Neural cell (in vitro differentiated cells): Measurements from ENCODE around the gene PPP1R9B. TPM values are rescaled to one million over a fixed set of nuclear protein-coding genes. Genes with fewer than 3 reads are reported as not detected.

Experiments used
- H2AFZ ChIP-seq: fragments of 200-600, 300-800 bp; sonication (generic), shearing (Covaris generic); 2 replicates; pipeline ENCODE4 v1.6.0; 2014; ENCODE audit warnings: low read depth, mild to moderate bottlenecking, antibody characterized with exemption, low read length, moderate library complexity
- H3F3A ChIP-seq: fragments of 200-600 bp; shearing (Covaris generic); 2 replicates; pipeline ENCODE4 v1.6.1; 2016; ENCODE audit warnings: mild to moderate bottlenecking, moderate library complexity, mixed read lengths, antibody characterized with exemption, low read length; ENCODE audit not compliant: insufficient read depth, poor library complexity, severe bottlenecking
- H3K27ac ChIP-seq: fragments of 200-600, 300-800 bp; sonication (generic), shearing (Covaris generic); 2 replicates; pipeline ENCODE4 v1.5.1; 2014; ENCODE audit warnings: mild to moderate bottlenecking, low read length, moderate library complexity
- H3K27me3 ChIP-seq: fragments of 300-800, 200-600 bp; sonication (generic), shearing (Covaris generic); 2 replicates; pipeline ENCODE4 v1.6.0; 2014; ENCODE audit warnings: mild to moderate bottlenecking, low read depth, low read length, moderate library complexity; ENCODE audit not compliant: insufficient read depth
- H3K36me3 ChIP-seq: fragments of 300-800, 200-600 bp; sonication (generic), shearing (Covaris generic); 2 replicates; pipeline ENCODE4 v1.5.1; 2014; ENCODE audit warnings: mild to moderate bottlenecking, antibody characterized with exemption, low read length, moderate library complexity; ENCODE audit not compliant: insufficient read depth
- H3K4me2 ChIP-seq: fragments of 300-800, 200-600 bp; sonication (generic), shearing (Covaris generic); 2 replicates; pipeline ENCODE4 v1.6.0; 2014; ENCODE audit warnings: mild to moderate bottlenecking, low read length
- H3K4me3 ChIP-seq: fragments of 300-800, 200-600 bp; sonication (generic), shearing (Covaris generic); 2 replicates; pipeline ENCODE4 v1.5.1; 2014; ENCODE audit warnings: mild to moderate bottlenecking, low read length, moderate library complexity
- H3K79me2 ChIP-seq: fragments of 200-600 bp; shearing (Covaris generic); replicated peaks from 2 replicates; pipeline ENCODE4 v1.6.0; 2014; ENCODE audit warnings: mild to moderate bottlenecking, low read length, moderate library complexity; ENCODE audit not compliant: insufficient read depth
- H3K9ac ChIP-seq: fragments of 300-800, 200-600 bp; sonication (generic), shearing (Covaris generic); 2 replicates; pipeline ENCODE4 v1.6.1; 2016; ENCODE audit warnings: mild to moderate bottlenecking, low read length, mixed read lengths
- H3K9me2 ChIP-seq: fragments of 200-600 bp; shearing (Covaris generic); 2 replicates; pipeline ENCODE4 v1.6.1; 2016; ENCODE audit warnings: mild to moderate bottlenecking, low read length, mixed read lengths; ENCODE audit not compliant: insufficient read depth
- H3K9me3 ChIP-seq: fragments of 200-600, 300-800 bp; sonication (generic), shearing (Covaris generic); 2 replicates; pipeline ENCODE4 v1.6.1; 2016; ENCODE audit warnings: mild to moderate bottlenecking, mixed run types, low read length, moderate library complexity, mixed read lengths
- H4K20me1 ChIP-seq: fragments of 200-600 bp; shearing (Covaris generic); 2 replicates; pipeline ENCODE4 v1.6.1; 2016; ENCODE audit warnings: mild to moderate bottlenecking, mixed run types; ENCODE audit not compliant: insufficient read depth
- EP300 ChIP-seq: fragments of 450-650 bp; conservative IDR thresholded peaks from 2 replicates; pipeline ENCODE4 v1.6.1; 2014; ENCODE audit warnings: antibody characterized with exemption, mild to moderate bottlenecking, moderate library complexity; ENCODE audit not compliant: poor library complexity, severe bottlenecking
- EZH2 ChIP-seq: fragments of 200-600, 300-800 bp; shearing (Covaris generic), sonication (generic); IDR thresholded peaks from 2 replicates; pipeline ENCODE4 v1.6.1; 2014; ENCODE audit warnings: antibody characterized with exemption, low read length, borderline replicate concordance, mild to moderate bottlenecking; ENCODE audit not compliant: insufficient read depth, poor library complexity, severe bottlenecking
- MXI1 ChIP-seq: fragments of 450-650 bp; conservative IDR thresholded peaks from 2 replicates; pipeline ENCODE4 v1.6.1; 2014; ENCODE audit warnings: antibody characterized with exemption, mild to moderate bottlenecking; ENCODE audit not compliant: poor library complexity, severe bottlenecking
- POLR2AphosphoS5 ChIP-seq: IDR thresholded peaks from 2 replicates; pipeline ENCODE4 v1.6.1; 2012
- RAD21 ChIP-seq: fragments of 450-650 bp; conservative IDR thresholded peaks from 2 replicates; pipeline ENCODE4 v1.6.1; 2014; ENCODE audit warnings: antibody characterized with exemption, mild to moderate bottlenecking, moderate library complexity
- SMC3 ChIP-seq: fragments of 450-650 bp; conservative IDR thresholded peaks from 2 replicates; pipeline ENCODE4 v1.6.1; 2014; ENCODE audit warnings: antibody characterized with exemption, mild to moderate bottlenecking, moderate library complexity; ENCODE audit not compliant: poor library complexity
- TAF1 ChIP-seq: IDR thresholded peaks from 2 replicates; pipeline ENCODE4 v1.6.1; 2012; ENCODE audit warnings: low read depth
- polyA plus RNA-seq: library from polyadenylated mRNA; depleted of rRNA; stranded (reverse); fragments of >200 nt; gene quantifications from 2 replicates; pipeline ENCODE4 v1.2.3, GENCODE V29; 2014
- TF ChIP-seq, protein P1 (sequence below): fragments of 450-650 bp; IDR thresholded peaks from 2 replicates; pipeline ENCODE4 v1.5.1; 2014; ENCODE audit warnings: antibody characterized with exemption, mild to moderate bottlenecking, moderate library complexity; ENCODE audit not compliant: poor library complexity, severe bottlenecking
- TF ChIP-seq, protein P2 (sequence below): IDR thresholded peaks from 2 replicates; pipeline ENCODE4 v1.6.1; 2012; ENCODE audit warnings: borderline replicate concordance

PPP1R9B gene
- polyA plus RNA-seq, 1 donor from 2014 or later, result 29.2 TPM

DNA sequence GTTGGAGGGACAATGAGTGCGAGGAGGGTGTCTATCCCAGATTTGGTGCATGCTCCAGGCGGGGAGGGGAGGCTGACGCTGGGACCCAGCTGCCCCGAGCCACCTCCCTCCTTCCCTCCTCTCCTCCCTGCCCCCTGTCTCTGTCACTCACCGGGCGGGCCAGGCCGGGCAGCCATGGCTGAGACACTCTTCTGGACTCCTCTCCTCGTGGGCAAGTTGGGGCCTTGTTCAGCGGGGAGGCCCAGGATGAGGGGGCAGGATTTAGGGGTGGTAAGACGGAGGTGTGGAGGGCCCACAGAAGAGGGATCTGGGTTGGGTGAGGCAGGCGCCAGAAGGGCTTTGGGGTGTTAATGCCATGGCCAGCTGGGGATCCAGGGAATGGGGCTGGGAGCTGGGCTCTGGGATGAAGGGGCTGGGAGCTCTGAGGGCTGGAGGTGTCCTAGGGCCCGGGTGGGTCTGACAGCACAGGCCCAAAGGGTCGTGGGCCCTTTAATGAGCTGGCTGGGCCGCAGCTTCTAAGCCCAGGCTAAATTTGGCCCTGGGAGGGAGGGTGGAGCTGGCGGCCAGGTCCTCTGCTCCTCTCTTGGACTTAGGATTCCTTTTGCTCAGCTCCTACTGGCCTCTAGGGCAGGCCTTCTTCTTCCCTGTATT, 15.5 kb upstream of the PPP1R9B start, which contains the start of gene SGCA:
Gene SGCA, plus strand, starts transcription at position 139 of the 651 bp plus-strand sequence. Its CDS starts 36 bp downstream, at position 175.
- Histone ChIP-seq H3K9me3 (no peaks in the 10 kb centered on the region), H4K20me1 (no peaks in the 10 kb centered on the region), H3K4me2 (no peak within 1 kb of the TSS), H3K9ac (no peak within 1 kb of the TSS), H3K36me3 (no peaks in the 10 kb centered on the region), H2AFZ (no peak within 1 kb of the TSS), H3K4me3 (no peak within 1 kb of the TSS), H3K79me2 (no peaks in the 10 kb centered on the region), H3K27me3 (no peaks in the 10 kb centered on the region), H3F3A (no peaks in the 10 kb centered on the region), H3K27ac (no peak within 1 kb of the TSS), H3K9me2 (no peaks in the 10 kb centered on the region)
- TF ChIP-seq POLR2AphosphoS5 (no peak), TAF1 (no peak), SMC3 (no peak), RAD21 (no peak), EZH2 (no peak), EP300 (no peak), MXI1 (no peak)
- TF ChIP-seq, protein P1, sequence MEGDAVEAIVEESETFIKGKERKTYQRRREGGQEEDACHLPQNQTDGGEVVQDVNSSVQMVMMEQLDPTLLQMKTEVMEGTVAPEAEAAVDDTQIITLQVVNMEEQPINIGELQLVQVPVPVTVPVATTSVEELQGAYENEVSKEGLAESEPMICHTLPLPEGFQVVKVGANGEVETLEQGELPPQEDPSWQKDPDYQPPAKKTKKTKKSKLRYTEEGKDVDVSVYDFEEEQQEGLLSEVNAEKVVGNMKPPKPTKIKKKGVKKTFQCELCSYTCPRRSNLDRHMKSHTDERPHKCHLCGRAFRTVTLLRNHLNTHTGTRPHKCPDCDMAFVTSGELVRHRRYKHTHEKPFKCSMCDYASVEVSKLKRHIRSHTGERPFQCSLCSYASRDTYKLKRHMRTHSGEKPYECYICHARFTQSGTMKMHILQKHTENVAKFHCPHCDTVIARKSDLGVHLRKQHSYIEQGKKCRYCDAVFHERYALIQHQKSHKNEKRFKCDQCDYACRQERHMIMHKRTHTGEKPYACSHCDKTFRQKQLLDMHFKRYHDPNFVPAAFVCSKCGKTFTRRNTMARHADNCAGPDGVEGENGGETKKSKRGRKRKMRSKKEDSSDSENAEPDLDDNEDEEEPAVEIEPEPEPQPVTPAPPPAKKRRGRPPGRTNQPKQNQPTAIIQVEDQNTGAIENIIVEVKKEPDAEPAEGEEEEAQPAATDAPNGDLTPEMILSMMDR, result no peak
- TF ChIP-seq, protein P2, sequence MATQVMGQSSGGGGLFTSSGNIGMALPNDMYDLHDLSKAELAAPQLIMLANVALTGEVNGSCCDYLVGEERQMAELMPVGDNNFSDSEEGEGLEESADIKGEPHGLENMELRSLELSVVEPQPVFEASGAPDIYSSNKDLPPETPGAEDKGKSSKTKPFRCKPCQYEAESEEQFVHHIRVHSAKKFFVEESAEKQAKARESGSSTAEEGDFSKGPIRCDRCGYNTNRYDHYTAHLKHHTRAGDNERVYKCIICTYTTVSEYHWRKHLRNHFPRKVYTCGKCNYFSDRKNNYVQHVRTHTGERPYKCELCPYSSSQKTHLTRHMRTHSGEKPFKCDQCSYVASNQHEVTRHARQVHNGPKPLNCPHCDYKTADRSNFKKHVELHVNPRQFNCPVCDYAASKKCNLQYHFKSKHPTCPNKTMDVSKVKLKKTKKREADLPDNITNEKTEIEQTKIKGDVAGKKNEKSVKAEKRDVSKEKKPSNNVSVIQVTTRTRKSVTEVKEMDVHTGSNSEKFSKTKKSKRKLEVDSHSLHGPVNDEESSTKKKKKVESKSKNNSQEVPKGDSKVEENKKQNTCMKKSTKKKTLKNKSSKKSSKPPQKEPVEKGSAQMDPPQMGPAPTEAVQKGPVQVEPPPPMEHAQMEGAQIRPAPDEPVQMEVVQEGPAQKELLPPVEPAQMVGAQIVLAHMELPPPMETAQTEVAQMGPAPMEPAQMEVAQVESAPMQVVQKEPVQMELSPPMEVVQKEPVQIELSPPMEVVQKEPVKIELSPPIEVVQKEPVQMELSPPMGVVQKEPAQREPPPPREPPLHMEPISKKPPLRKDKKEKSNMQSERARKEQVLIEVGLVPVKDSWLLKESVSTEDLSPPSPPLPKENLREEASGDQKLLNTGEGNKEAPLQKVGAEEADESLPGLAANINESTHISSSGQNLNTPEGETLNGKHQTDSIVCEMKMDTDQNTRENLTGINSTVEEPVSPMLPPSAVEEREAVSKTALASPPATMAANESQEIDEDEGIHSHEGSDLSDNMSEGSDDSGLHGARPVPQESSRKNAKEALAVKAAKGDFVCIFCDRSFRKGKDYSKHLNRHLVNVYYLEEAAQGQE, result no peak

DNA sequence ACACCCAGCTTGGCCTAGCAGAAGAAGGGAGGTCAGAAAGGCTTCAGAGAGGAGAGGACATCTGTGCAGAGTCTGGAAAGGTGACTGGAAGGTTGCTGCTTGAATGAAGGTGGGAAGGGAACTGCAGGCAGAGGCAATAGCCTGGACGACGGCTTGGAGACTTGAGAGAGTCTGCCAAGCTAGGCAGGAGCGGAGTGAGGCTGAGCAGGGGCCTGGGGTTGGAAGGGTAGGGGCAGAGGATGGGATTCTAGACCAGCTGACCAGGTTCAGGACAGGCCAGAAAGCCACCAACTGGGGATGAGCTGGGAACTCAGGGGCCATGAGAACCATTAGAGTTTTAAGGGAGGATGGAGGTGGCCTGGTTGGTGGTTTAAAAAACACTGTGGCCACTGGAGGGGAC, 15.0 kb upstream of the PPP1R9B start:
- Histone ChIP-seq H3F3A (no peaks in the 10 kb centered on the region), H3K9me2 (no peaks in the 10 kb centered on the region), H3K27me3 (no peaks in the 10 kb centered on the region), H2AFZ (no peak overlapping the region), H3K4me3 (no peak overlapping the region), H3K27ac (no peak overlapping the region), H3K4me2 (no peak overlapping the region), H3K79me2 (no peaks in the 10 kb centered on the region), H3K9me3 (no peaks in the 10 kb centered on the region), H4K20me1 (no peaks in the 10 kb centered on the region), H3K9ac (no peak overlapping the region), H3K36me3 (no peaks in the 10 kb centered on the region)
- no peak for TF ChIP-seq RAD21
- no peak for TF ChIP-seq EZH2
- no peak for TF ChIP-seq SMC3
- TF ChIP-seq MXI1, result no peak
- TF ChIP-seq, protein P2, result no peak
- TF ChIP-seq, protein P1, result no peak
- no peak for TF ChIP-seq POLR2AphosphoS5
- no peak for TF ChIP-seq EP300
- TF ChIP-seq TAF1, result no peak
